ENCODE measurements around the gene PUM1. TPM values are rescaled to one million over a fixed set of nuclear protein-coding genes. Genes with fewer than 3 reads are reported as not detected.
"Not testable (repeated sequence)": the region's sequence is repeated elsewhere in the genome, so short reads cannot be mapped to it uniquely, and the experiment has no call there.

Gene PUM1
- total RNA-seq, 1 donor from 2014 or later, result 137 TPM

GRCh38 chr1:31095985-31096384 lies 30.5 kb upstream of the PUM1 start:
- no peaks in the 10 kb centered on the region for H3K36me3 Mint-ChIP-seq (ENCODE audit: low read depth)
- intact Hi-C loops (cut with micrococcal nuclease), result no loop called here
- TF ChIP-seq CTCF (IDR thresholded peaks at IDR 0.05), result no peak
- DNase-seq (no peak), ATAC-seq (ENCODE audit: low read depth) (no peak)
- no peaks in the 10 kb centered on the region for H3K9me3 Mint-ChIP-seq
- CTCF ChIA-PET, result no interaction called here
- H3K27me3 Mint-ChIP-seq, result peaks cover under 1% of the 10 kb centered on the region
- POLR2A ChIA-PET, result no interaction called here
- H3K4me1 Mint-ChIP-seq, result no peaks in the 10 kb centered on the region
- no peak overlapping the region for H3K27ac Mint-ChIP-seq
- H3K4me3 Mint-ChIP-seq, result no peak overlapping the region

GRCh38 chr1:31095298-31095981 lies 29.9 kb upstream of the PUM1 start:
- no peaks in the 10 kb centered on the region for H3K27me3 Mint-ChIP-seq
- no peak for TF ChIP-seq CTCF (IDR thresholded peaks at IDR 0.05)
- H3K36me3 Mint-ChIP-seq (ENCODE audit: low read depth), result no peaks in the 10 kb centered on the region
- CTCF ChIA-PET, result interaction anchor here (0.7 kb wide), 1 partner anchor 1089 kb away, joined by 3 read pairs; no protein-coding TSS in a partner anchor
- H3K9me3 Mint-ChIP-seq, result no peaks in the 10 kb centered on the region
- H3K4me3 Mint-ChIP-seq, result no peak overlapping the region
- POLR2A ChIA-PET, result no interaction called here
- intact Hi-C loops (cut with micrococcal nuclease), result no loop called here
- H3K27ac Mint-ChIP-seq, result no peak overlapping the region
- no peaks in the 10 kb centered on the region for H3K4me1 Mint-ChIP-seq
- DNase-seq (no peak), ATAC-seq (ENCODE audit: low read depth) (no peak)

GRCh38 chr1:31088081-31088480 lies 22.6 kb upstream of the PUM1 start:
- H3K9me3 Mint-ChIP-seq; DNase-seq; POLR2A ChIA-PET; intact Hi-C loops (cut with micrococcal nuclease); H3K27me3 Mint-ChIP-seq; H3K27ac Mint-ChIP-seq; H3K4me3 Mint-ChIP-seq; H3K36me3 Mint-ChIP-seq (ENCODE audit: low read depth); CTCF ChIA-PET; H3K4me1 Mint-ChIP-seq; ATAC-seq (ENCODE audit: low read depth): not testable (repeated sequence)

- Mint-ChIP-seq H3K9me3 (no peaks in the 10 kb centered on the region), H3K4me1 (no peaks in the 10 kb centered on the region), H3K4me3 (no peak overlapping the region), H3K27me3 (no peaks in the 10 kb centered on the region), H3K27ac (no peak overlapping the region), H3K36me3 (ENCODE audit: low read depth) (no peaks in the 10 kb centered on the region)
- TF ChIP-seq CTCF (IDR thresholded peaks at IDR 0.05), result no peak
- POLR2A ChIA-PET, result no interaction called here
- CTCF ChIA-PET, result no interaction called here
- DNase-seq (no peak), ATAC-seq (ENCODE audit: low read depth) (no peak)
- intact Hi-C loops (cut with micrococcal nuclease), result no loop called here
Measured at GRCh38 chr1:31084782-31085569, 19.5 kb upstream of the PUM1 start.

- POLR2A ChIA-PET, result no interaction called here
- no peaks in the 10 kb centered on the region for H3K27me3 Mint-ChIP-seq
- CTCF ChIA-PET, result no interaction called here
- no peaks in the 10 kb centered on the region for H3K36me3 Mint-ChIP-seq (ENCODE audit: low read depth)
- ATAC-seq (ENCODE audit: low read depth) (no peak), DNase-seq (no peak)
- no peak for TF ChIP-seq CTCF (IDR thresholded peaks at IDR 0.05)
- no peaks in the 10 kb centered on the region for H3K9me3 Mint-ChIP-seq
- H3K4me1 Mint-ChIP-seq, result no peaks in the 10 kb centered on the region
- H3K4me3 Mint-ChIP-seq, result no peak overlapping the region
- intact Hi-C loops (cut with micrococcal nuclease), result no loop called here
- H3K27ac Mint-ChIP-seq, result no peak overlapping the region
Measured at GRCh38 chr1:31082385-31082784, 16.9 kb upstream of the PUM1 start.
